ENCODE results near the gene NIT1. TPM values are rescaled to one million over a fixed set of nuclear protein-coding genes. Genes with fewer than 3 reads are reported as not detected.

NIT1 gene
- total and polyA plus RNA-seq, 9 of the 15 experiments (the other 6 are each of a cell fraction or from before 2014, with no cell fraction given) = 18.4 to 76.0 (median 33.7) TPM

GRCh38 chr1:161132410-161133219 lies 14.7 kb downstream of the NIT1 start, which contains the start of gene DEDD (continued):
- TF ChIP-seq CREB1 (IDR thresholded peaks at IDR 0.05) (peak; percentile 59), CREB1 (CRISPR knock-in tag; IDR thresholded peaks at IDR 0.05) (no peak; the same call in 1 of the 2 replicates), USF2 (CRISPR knock-in tag; IDR thresholded peaks at IDR 0.05) (no peak), CBX2 (IDR thresholded peaks at IDR 0.05; ENCODE audit: insufficient read depth, low read length, poor library complexity, severe bottlenecking) (no peak), POLR2B (IDR thresholded peaks at IDR 0.05; ENCODE audit: low read depth, partially characterized antibody) (no peak), SMARCA4 (IDR thresholded peaks at IDR 0.05) (peak; percentile 49; the same call in 1 of the 2 replicates), HMGN3 (IDR thresholded peaks at IDR 0.05; ENCODE audit: borderline replicate concordance, extremely low read depth, insufficient read length, low read depth, low read length) (peak; percentile 71), ZFX (CRISPR knock-in tag; IDR thresholded peaks at IDR 0.05) (peak; percentile 77), GABPB1 (CRISPR knock-in tag; IDR thresholded peaks at IDR 0.05) (peak; percentile 83; the same call in 1 of the 2 replicates), ZNF316 (IDR thresholded peaks at IDR 0.05) (no peak), ETS1 (conservative IDR thresholded peaks at IDR 0.05; ENCODE audit: control insufficient read depth, low read depth, low read length) (peak; percentile 53), SNIP1 (IDR thresholded peaks at IDR 0.05; ENCODE audit: low read depth) (no peak), HNRNPK (IDR thresholded peaks at IDR 0.05; ENCODE audit: low read depth, low read length, poor library complexity, severe bottlenecking) (no peak), ATF1 (CRISPR knock-in tag; IDR thresholded peaks at IDR 0.05) (no peak), ATF1 (tag; IDR thresholded peaks at IDR 0.05) (peak; percentile 79), CREM (IDR thresholded peaks at IDR 0.05; ENCODE audit: low read depth) (peak; percentile 70), MCM2 (IDR thresholded peaks at IDR 0.05; ENCODE audit: low read depth) (no peak), THRB (CRISPR knock-in tag; conservative IDR thresholded peaks at IDR 0.05) (no peak), BRD4 (IDR thresholded peaks at IDR 0.05) (no peak), ZNF644 (tag; IDR thresholded peaks at IDR 0.05; ENCODE audit: low read depth) (peak; percentile 86; the same call in 1 of the 2 replicates), STAT5B (CRISPR knock-in tag; IDR thresholded peaks at IDR 0.05) (no peak), RFX1 (IDR thresholded peaks at IDR 0.05) (no peak), KLF13 (tag; IDR thresholded peaks at IDR 0.05; ENCODE audit: borderline replicate concordance, low read depth) (0 out of 2 replicates have a peak, but pooled peaks have one; percentile 20), CREB5 (CRISPR knock-in tag; IDR thresholded peaks at IDR 0.05) (no peak)

Data from K562 (cell line).